ENCODE results near the gene MSRB3. TPM values are rescaled to one million over a fixed set of nuclear protein-coding genes. Genes with fewer than 3 reads are reported as not detected.
"Not testable (repeated sequence)": the region's sequence is repeated elsewhere in the genome, so short reads cannot be mapped to it uniquely, and the experiment has no call there.

The MSRB3 gene
- total RNA-seq, 1 donor = 72.4 TPM

DNA sequence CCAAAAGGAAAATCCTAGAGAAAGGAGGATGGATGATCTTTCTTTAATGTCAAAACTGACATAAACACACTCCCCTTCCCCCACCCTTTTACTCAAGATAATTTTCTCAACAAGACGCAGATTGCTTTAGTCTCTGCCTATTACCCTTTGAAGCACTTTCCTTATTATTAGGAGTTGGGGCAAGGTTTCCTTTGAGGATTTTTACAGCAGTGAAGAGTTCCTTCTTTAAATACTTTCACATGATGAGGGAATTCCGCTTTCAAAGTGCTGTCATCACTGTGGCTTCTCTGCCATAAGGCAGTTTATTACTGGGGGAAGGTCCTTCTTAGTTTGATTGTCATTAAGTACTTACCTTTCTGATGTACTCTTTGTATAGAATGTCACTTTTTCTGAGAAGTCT is 172.1 kb downstream of the MSRB3 start:
- Histone ChIP-seq H3K79me2 (ENCODE audit: insufficient read depth, low read length) (no peaks in the 10 kb centered on the region), H4K20me1 (ENCODE audit: insufficient read depth, low read length) (no peaks in the 10 kb centered on the region), H3K9me3 (ENCODE audit: low read depth, low read length) (no peaks in the 10 kb centered on the region), H3K4me3 (ENCODE audit: insufficient read depth, low read length) (no peak overlapping the region), H3K36me3 (ENCODE audit: insufficient read depth, low read length) (peaks cover 8% of the 10 kb centered on the region), H2AFZ (ENCODE audit: low read length) (no peak overlapping the region), H3K4me1 (ENCODE audit: insufficient read depth, low read length) (peaks cover 5% of the 10 kb centered on the region), H3K4me2 (ENCODE audit: insufficient read depth, low read length) (no peak overlapping the region), H3K27ac (ENCODE audit: low read depth, low read length) (no peak overlapping the region), H3K27me3 (ENCODE audit: insufficient read depth, low read length) (no peaks in the 10 kb centered on the region)
- TF ChIP-seq, protein P1, sequence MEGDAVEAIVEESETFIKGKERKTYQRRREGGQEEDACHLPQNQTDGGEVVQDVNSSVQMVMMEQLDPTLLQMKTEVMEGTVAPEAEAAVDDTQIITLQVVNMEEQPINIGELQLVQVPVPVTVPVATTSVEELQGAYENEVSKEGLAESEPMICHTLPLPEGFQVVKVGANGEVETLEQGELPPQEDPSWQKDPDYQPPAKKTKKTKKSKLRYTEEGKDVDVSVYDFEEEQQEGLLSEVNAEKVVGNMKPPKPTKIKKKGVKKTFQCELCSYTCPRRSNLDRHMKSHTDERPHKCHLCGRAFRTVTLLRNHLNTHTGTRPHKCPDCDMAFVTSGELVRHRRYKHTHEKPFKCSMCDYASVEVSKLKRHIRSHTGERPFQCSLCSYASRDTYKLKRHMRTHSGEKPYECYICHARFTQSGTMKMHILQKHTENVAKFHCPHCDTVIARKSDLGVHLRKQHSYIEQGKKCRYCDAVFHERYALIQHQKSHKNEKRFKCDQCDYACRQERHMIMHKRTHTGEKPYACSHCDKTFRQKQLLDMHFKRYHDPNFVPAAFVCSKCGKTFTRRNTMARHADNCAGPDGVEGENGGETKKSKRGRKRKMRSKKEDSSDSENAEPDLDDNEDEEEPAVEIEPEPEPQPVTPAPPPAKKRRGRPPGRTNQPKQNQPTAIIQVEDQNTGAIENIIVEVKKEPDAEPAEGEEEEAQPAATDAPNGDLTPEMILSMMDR (IDR thresholded peaks at IDR 0.05; ENCODE audit: extremely low read depth, low read depth, low read length) = no peak
- DNase-seq (ENCODE audit: insufficient read length, low spot score, missing footprints) = no peak

DNA sequence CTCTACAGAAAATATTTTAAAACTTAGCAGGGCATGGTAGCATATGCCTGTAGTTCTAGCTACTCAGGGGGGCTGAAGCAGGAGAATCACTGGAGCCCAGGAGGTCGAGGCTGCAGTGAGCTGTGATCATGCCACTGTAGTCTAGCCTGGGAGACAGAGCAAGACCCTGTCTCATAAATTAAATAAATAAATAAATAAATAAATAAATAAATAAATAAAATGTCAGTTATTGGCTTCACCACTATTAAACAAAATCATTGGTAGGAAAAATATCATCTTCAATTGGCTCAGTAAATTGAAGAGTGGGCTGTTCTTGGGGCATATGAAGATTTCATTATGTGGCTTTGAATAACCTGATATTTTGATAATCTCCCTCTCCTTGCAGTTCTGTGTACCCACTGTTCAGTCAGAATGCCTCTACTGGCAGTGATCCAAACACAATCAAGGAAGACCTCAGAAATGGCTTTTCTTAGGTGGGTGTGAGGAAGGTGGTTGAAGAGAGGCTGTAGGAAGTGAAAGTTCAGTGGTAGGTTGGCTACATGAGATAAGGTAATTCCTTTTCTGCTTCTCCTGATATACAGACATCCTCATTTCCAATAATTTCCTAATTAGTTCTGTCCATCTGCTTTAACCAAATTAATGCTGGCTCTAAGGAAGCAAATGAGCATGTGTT is 175.8 kb downstream of the MSRB3 start:
- no peak for DNase-seq (ENCODE audit: insufficient read length, low spot score, missing footprints)
- Histone ChIP-seq H3K27me3 (ENCODE audit: insufficient read depth, low read length) (no peaks in the 10 kb centered on the region), H3K4me3 (ENCODE audit: insufficient read depth, low read length) (no peak overlapping the region), H3K4me1 (ENCODE audit: insufficient read depth, low read length) (peaks cover 3% of the 10 kb centered on the region), H3K36me3 (ENCODE audit: insufficient read depth, low read length) (peaks cover 17% of the 10 kb centered on the region), H3K9me3 (ENCODE audit: low read depth, low read length) (no peaks in the 10 kb centered on the region), H3K27ac (ENCODE audit: low read depth, low read length) (no peak overlapping the region), H2AFZ (ENCODE audit: low read length) (no peak overlapping the region), H3K4me2 (ENCODE audit: insufficient read depth, low read length) (no peak overlapping the region), H4K20me1 (ENCODE audit: insufficient read depth, low read length) (no peaks in the 10 kb centered on the region), H3K79me2 (ENCODE audit: insufficient read depth, low read length) (no peaks in the 10 kb centered on the region)
- TF ChIP-seq, protein P1 (IDR thresholded peaks at IDR 0.05; ENCODE audit: extremely low read depth, low read depth, low read length) = no peak

DNA sequence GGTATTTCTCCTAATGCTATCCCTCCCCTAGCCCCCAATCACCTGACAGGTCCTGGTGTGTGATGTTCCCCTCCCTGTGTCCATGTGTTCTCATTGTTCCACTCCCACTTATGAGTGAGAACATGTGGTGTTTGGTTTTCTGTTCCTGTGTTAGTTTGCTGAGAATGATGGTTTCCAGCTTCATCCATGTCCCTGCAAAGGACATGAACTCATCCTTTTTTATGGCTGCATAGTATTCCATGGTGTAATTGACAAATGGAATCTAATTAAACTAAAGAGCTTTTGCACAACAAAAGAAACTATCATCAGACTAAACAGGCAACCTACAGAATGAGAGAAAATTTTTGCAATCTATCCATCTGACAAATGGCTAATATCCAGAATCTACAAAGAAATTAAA is 178.9 kb downstream of the MSRB3 start:
- H3K4me1 ChIP-seq (ENCODE audit: insufficient read depth, low read length); H4K20me1 ChIP-seq (ENCODE audit: insufficient read depth, low read length); DNase-seq (ENCODE audit: insufficient read length, low spot score, missing footprints); H3K4me3 ChIP-seq (ENCODE audit: insufficient read depth, low read length); H2AFZ ChIP-seq (ENCODE audit: low read length); H3K4me2 ChIP-seq (ENCODE audit: insufficient read depth, low read length); H3K27me3 ChIP-seq (ENCODE audit: insufficient read depth, low read length); H3K79me2 ChIP-seq (ENCODE audit: insufficient read depth, low read length); H3K27ac ChIP-seq (ENCODE audit: low read depth, low read length); H3K9me3 ChIP-seq (ENCODE audit: low read depth, low read length): not testable (repeated sequence)
- H3K36me3 ChIP-seq (ENCODE audit: insufficient read depth, low read length) = peaks cover 17% of the 10 kb centered on the region

DNA sequence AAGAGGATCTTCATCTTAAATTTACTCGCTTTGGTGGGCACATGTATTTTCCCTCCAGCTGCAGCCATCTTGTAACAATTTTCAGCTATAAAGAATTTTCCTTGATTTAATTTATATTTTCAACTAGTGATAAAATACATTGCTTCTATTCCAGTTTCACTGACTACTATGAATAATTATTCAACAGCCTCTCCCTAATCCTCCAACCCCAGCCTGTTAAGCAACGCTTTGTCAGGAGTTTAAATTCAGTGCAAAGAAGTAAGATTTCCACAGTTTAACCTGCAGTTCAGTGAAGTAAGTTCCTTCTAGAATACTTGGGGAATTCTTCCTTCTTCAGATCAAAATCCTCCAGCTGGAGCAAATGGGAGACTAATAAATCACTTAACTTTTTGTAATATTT is 180.2 kb downstream of the MSRB3 start:
- TF ChIP-seq, protein P1 (IDR thresholded peaks at IDR 0.05; ENCODE audit: extremely low read depth, low read depth, low read length) = no peak
- Histone ChIP-seq H3K36me3 (ENCODE audit: insufficient read depth, low read length) (peaks cover 21% of the 10 kb centered on the region), H4K20me1 (ENCODE audit: insufficient read depth, low read length) (no peaks in the 10 kb centered on the region), H3K79me2 (ENCODE audit: insufficient read depth, low read length) (no peaks in the 10 kb centered on the region), H3K27ac (ENCODE audit: low read depth, low read length) (no peak overlapping the region), H2AFZ (ENCODE audit: low read length) (no peak overlapping the region), H3K4me1 (ENCODE audit: insufficient read depth, low read length) (no peaks in the 10 kb centered on the region), H3K4me3 (ENCODE audit: insufficient read depth, low read length) (no peak overlapping the region), H3K27me3 (ENCODE audit: insufficient read depth, low read length) (no peaks in the 10 kb centered on the region), H3K4me2 (ENCODE audit: insufficient read depth, low read length) (no peak overlapping the region), H3K9me3 (ENCODE audit: low read depth, low read length) (no peaks in the 10 kb centered on the region)
- DNase-seq (ENCODE audit: insufficient read length, low spot score, missing footprints) = peak; percentile 76
